Cardiac muscle cell (in vitro differentiated cells and primary cell): ENCODE data around the gene ALS2CL. TPM values are rescaled to one million over a fixed set of nuclear protein-coding genes. Genes with fewer than 3 reads are reported as not detected.

Source experiments
- DNase-seq, 2 donors: peaks; one replicate each; pipeline versions ENCODE4 v3.0.0 to v3.0.0-alpha.2; 2010 to 2017; ENCODE audit warnings: low read depth in 1 of 2, low spot score in 1 of 2
- H3K27ac ChIP-seq: fragments of 200-600 bp; sonication (generic); 2 replicates; pipeline ENCODE4 v1.5.1; 2016
- H3K27me3 ChIP-seq: fragments of 200-600 bp; sonication (generic); 2 replicates; pipeline ENCODE4 v1.6.0; 2016; ENCODE audit warnings: control low read depth
- H3K36me3 ChIP-seq: fragments of 200-600 bp; sonication (generic); 2 replicates; pipeline ENCODE4 v1.5.1; 2016; ENCODE audit warnings: control low read depth
- H3K4me1 ChIP-seq: fragments of 200-600 bp; sonication (generic); 2 replicates; pipeline ENCODE4 v1.8.1; 2017; ENCODE audit warnings: low read depth, mild to moderate bottlenecking, mixed run types
- H3K4me3 ChIP-seq: fragments of 200-600 bp; sonication (generic); 2 replicates; pipeline ENCODE4 v1.5.1; 2016; ENCODE audit warnings: mild to moderate bottlenecking
- H3K9me3 ChIP-seq: fragments of 200-600 bp; sonication (generic); 2 replicates; pipeline ENCODE4 v1.5.1; 2017; ENCODE audit warnings: low read depth, mild to moderate bottlenecking, control low read depth
- CTCF ChIP-seq: IDR thresholded peaks from 2 replicates; pipeline ENCODE4 v1.5.1; 2012; ENCODE audit warnings: low read depth, mild to moderate bottlenecking, low read length
- polyA plus RNA-seq: library from polyadenylated mRNA; unstranded; fragments of >200 nt; fragmentation: Nextera tagmentation; extraction: Ambion mirVana; gene quantifications from 2 replicates; pipeline ENCODE4 v1.2.1, GENCODE V29; 2016
- total RNA-seq: library from RNA; depleted of rRNA; stranded (reverse); fragments of >200 nt; gene quantifications from 2 replicates; pipeline ENCODE4 v1.2.3, GENCODE V29; 2016

Gene ALS2CL
- total and polyA plus RNA-seq, 2 experiments from 2014 or later = 2.2 to 11.4 TPM

- Histone ChIP-seq H3K27me3 (no peaks in the 10 kb centered on the region), H3K4me3 (no peak overlapping the region), H3K27ac (no peak overlapping the region), H3K9me3 (no peaks in the 10 kb centered on the region), H3K36me3 (no peaks in the 10 kb centered on the region), H3K4me1 (no peaks in the 10 kb centered on the region)
- TF ChIP-seq CTCF = no peak
- no peak for DNase-seq
Measured at GRCh38 chr3:46734773-46735172, 41.3 kb upstream of the ALS2CL start.

GRCh38 chr3:46733026-46733800, 39.7 kb upstream of the ALS2CL start:
- peak; percentile 40 for TF ChIP-seq CTCF
- Histone ChIP-seq H3K27ac (no peak overlapping the region), H3K27me3 (no peaks in the 10 kb centered on the region), H3K4me3 (no peak overlapping the region), H3K36me3 (no peaks in the 10 kb centered on the region), H3K9me3 (no peaks in the 10 kb centered on the region), H3K4me1 (no peaks in the 10 kb centered on the region)
- peak in 1 of 2 donors; percentile 40 for DNase-seq

- TF ChIP-seq CTCF = no peak
- no peaks in the 10 kb centered on the region for H3K4me1 ChIP-seq
- H3K36me3 ChIP-seq = no peaks in the 10 kb centered on the region
- H3K27me3 ChIP-seq = no peaks in the 10 kb centered on the region
- H3K27ac ChIP-seq = no peak overlapping the region
- H3K4me3 ChIP-seq = no peak overlapping the region
- H3K9me3 ChIP-seq = no peaks in the 10 kb centered on the region
- DNase-seq = no peak
Measured at GRCh38 chr3:46731795-46732194, 38.3 kb upstream of the ALS2CL start.

GRCh38 chr3:46730819-46731218, 37.3 kb upstream of the ALS2CL start:
- Histone ChIP-seq H3K27me3 (no peaks in the 10 kb centered on the region), H3K4me3 (no peak overlapping the region), H3K27ac (no peak overlapping the region), H3K36me3 (no peaks in the 10 kb centered on the region), H3K9me3 (no peaks in the 10 kb centered on the region), H3K4me1 (no peaks in the 10 kb centered on the region)
- TF ChIP-seq CTCF = no peak
- DNase-seq = no peak

GRCh38 chr3:46729038-46729437, 35.6 kb upstream of the ALS2CL start:
- Histone ChIP-seq H3K4me1 (no peaks in the 10 kb centered on the region), H3K27ac (no peak overlapping the region), H3K4me3 (no peak overlapping the region), H3K36me3 (no peaks in the 10 kb centered on the region), H3K9me3 (no peaks in the 10 kb centered on the region), H3K27me3 (no peaks in the 10 kb centered on the region)
- DNase-seq = no peak
- no peak for TF ChIP-seq CTCF
